AG09319 (cell line): ENCODE data around the gene RPS6KA4.

Experiments used
- DNase-seq: peaks from one replicate; pipeline ENCODE4 v3.0.0-alpha.2; 2010; ENCODE audit warnings: low read depth; ENCODE audit errors: extremely low read depth
- CTCF ChIP-seq: IDR thresholded peaks from 2 replicates; pipeline ENCODE4 v1.5.1; 2011; ENCODE audit warnings: low read depth, mild to moderate bottlenecking, inconsistent platforms, low read length, moderate library complexity

Gene RPS6KA4

GRCh38 chr11:64352995-64353714, 5.8 kb upstream of the RPS6KA4 start:
- no peak for TF ChIP-seq CTCF
- no peak for DNase-seq

DNA sequence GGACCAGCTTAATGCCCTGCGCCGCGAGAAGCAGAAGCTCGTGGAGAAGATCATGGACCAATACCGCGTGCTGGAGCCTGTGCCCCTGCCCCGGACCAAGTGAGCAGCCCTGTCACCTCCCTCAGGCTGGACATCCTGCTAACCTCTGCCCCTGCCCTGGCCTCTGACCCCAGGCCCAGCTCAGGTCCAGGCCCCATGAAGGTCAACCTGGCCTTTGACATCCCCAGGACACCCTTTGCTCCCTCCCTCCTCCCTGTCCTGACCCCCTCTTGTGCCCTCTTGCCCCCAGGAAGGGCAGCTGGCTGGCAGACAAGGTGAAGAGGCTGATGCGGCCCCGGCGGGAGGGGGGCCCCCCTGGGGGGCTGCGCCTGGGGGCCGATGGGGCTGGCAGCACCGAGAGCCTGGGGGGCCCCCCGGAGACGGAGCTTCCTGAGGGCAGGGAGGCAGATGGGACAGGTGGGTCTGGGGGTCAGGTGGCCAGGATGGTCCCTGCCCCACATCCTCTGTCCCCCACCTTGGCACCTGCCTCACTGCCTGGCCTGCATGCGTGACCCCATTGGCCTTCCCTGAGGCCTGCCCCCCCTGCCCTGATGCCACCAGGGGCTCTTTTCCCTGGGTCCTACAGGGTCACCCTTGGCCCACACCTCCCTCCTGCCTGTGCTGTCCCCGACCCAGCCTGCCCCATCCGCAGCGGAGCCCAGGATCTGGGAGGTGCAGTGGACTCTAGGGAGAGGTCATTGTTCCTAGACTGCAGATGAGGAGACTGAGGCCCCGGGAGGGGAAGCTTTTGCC, 5.1 kb upstream of the RPS6KA4 start:
- DNase-seq, result no peak
- no peak for TF ChIP-seq CTCF

- TF ChIP-seq CTCF, result peak; percentile 84
- DNase-seq, result peak; percentile 38
Observed at GRCh38 chr11:64355078-64355940, 3.7 kb upstream of the RPS6KA4 start.

DNA sequence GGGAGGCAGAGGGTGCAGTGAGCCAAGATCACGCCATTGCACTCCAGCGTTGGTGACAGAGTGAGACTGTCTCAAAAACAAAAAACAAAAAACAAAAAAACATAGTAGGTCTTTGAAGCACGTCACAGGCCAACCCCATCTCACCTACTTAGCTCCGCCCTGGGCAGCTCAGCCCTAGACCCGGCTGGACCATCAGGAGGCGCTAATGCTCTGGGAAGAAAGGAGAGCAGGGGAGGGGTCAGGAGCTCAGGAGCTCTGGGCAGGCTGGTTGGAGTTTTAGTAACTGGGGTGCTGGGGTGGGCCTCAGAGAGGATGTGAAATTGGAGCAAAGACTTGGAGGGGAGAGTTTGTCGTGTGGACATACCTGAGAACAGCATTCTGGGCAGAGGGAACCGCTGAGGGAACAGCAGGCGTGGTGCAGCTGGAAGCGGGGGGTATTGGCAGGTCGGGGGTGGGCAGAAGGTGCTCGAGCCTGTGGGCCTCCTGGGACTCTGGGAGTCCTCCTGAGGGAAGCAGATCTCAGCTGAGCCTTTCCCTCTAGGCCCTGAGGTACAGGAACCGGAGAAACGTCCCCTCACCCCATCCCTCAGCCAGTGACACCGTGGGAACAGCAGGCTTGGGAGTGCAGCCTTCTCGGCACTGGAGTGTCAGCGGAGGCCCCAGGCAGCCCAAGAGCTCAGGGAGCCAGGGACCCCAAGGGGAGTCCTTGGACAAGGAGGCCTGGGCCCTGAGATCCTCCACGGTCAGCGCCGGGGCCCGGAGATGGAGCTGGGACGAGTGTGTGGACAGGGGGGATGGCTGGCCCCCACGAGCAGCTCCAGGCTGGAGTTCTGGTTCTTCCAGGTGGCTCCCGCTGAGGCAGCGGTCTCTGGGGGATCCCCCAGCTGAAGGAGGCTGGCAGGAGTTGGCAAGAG, 2.2 kb upstream of the RPS6KA4 start:
- TF ChIP-seq CTCF, result peak; percentile 35
- no peak for DNase-seq

- no peak for DNase-seq
- TF ChIP-seq CTCF, result no peak
Observed at GRCh38 chr11:64357446-64357845, 1.5 kb upstream of the RPS6KA4 start.

DNA sequence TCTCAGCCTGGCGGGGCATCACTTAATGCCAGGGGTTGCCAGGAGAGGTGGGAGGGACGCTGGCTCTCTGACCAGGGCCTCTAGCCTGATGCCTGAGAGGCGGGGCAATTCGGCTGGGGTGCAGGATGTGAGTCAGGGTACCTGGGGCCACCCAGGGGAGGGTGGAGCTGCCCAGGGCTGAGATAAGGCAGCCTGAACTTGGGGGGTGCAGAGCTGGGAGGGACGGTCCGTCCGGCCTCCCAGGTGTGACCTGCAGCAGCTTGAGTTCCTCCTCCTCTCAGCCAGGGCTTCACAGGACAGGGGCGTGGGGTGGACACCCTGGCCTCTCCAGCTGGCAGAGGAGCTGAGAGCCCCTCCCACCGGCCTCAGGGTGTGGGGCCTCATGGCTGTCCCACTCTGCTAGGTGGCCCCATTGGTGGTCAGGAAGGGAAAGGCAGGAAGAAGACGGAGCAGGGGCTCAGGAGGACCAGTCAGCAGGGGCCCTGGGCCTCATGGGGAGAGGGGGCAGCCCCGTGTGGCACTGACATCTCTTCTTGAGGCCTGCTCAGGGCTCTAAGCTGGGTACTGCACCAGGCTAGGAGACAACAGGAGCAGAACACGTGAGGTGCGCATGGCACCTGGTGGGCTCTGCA, 942 bp upstream of the RPS6KA4 start:
- DNase-seq, result no peak
- no peak for TF ChIP-seq CTCF
